MCF 10A (cell line): ENCODE results near the gene DDX39A. TPM values are rescaled to one million over a fixed set of nuclear protein-coding genes. Genes with fewer than 3 reads are reported as not detected.

Experiments
- BruUV-seq: library from RNA; stranded (reverse); fragments of 400-500 nt; replicated peaks from 2 replicates; lab custom pipeline; 2021; lab: Mats Ljungman, UMichigan
- CTCF ChIA-PET: fragments of 300-600 bp; sonication (Branson Sonifier 250); formaldehyde crosslinking; extraction: SDS; loops from one replicate; lab custom pipeline; 2021; ENCODE audit warnings: antibody characterized with exemption, inconsistent platforms; lab: Yijun Ruan, JAX
- POLR2A ChIA-PET: fragments of 300-600, 350-650 bp; sonication (Branson Sonifier 250); formaldehyde crosslinking; extraction: SDS; loops from one replicate; lab custom pipeline; 2020; ENCODE audit warnings: antibody characterized with exemption, inconsistent platforms; lab: Yijun Ruan, JAX
- DNase-seq: peaks from one replicate; pipeline ENCODE4 v3.0.0-alpha.2; 2018; ENCODE audit not compliant: unreplicated experiment
- H3K27ac Mint-ChIP-seq: one replicate; pipeline ENCODE4 v1.8.0; 2022; ENCODE audit warnings: mild to moderate bottlenecking, low read depth, mixed read lengths; ENCODE audit not compliant: unreplicated experiment
- H3K27me3 Mint-ChIP-seq: one replicate; pipeline ENCODE4 v1.8.0; 2022; ENCODE audit warnings: mixed read lengths; ENCODE audit not compliant: insufficient read depth, unreplicated experiment
- H3K36me3 Mint-ChIP-seq: one replicate; pipeline ENCODE4 v1.8.0; 2022; ENCODE audit warnings: mild to moderate bottlenecking, moderate library complexity, mixed read lengths; ENCODE audit not compliant: insufficient read depth, unreplicated experiment
- H3K4me1 Mint-ChIP-seq: one replicate; pipeline ENCODE4 v1.8.0; 2022; ENCODE audit warnings: mixed read lengths; ENCODE audit not compliant: insufficient read depth, unreplicated experiment
- H3K4me3 Mint-ChIP-seq: one replicate; pipeline ENCODE4 v1.8.0; 2022; ENCODE audit warnings: mild to moderate bottlenecking, moderate library complexity, mixed read lengths; ENCODE audit not compliant: unreplicated experiment
- H3K9me3 Mint-ChIP-seq: one replicate; pipeline ENCODE4 v1.8.0; 2022; ENCODE audit warnings: mixed read lengths; ENCODE audit not compliant: unreplicated experiment
- CTCF ChIP-seq: fragments of 200-600 bp; IDR thresholded peaks from one replicate; pipeline ENCODE4 v1.8.0; 2022; ENCODE audit warnings: antibody characterized with exemption, mild to moderate bottlenecking; ENCODE audit not compliant: unreplicated experiment
- intact Hi-C: fragments of 100-400 bp; cut with micrococcal nuclease; formaldehyde crosslinking; loops from 2 replicates; pipeline ENCODE4 v1.14.1; 2022
- total RNA-seq: library from RNA; stranded (reverse); gene quantifications from 2 replicates; pipeline ENCODE4 v1.2.3, GENCODE V29; 2022

The DDX39A gene
- total RNA-seq, 1 experiment from 2014 or later, result 65.4 TPM

DNA sequence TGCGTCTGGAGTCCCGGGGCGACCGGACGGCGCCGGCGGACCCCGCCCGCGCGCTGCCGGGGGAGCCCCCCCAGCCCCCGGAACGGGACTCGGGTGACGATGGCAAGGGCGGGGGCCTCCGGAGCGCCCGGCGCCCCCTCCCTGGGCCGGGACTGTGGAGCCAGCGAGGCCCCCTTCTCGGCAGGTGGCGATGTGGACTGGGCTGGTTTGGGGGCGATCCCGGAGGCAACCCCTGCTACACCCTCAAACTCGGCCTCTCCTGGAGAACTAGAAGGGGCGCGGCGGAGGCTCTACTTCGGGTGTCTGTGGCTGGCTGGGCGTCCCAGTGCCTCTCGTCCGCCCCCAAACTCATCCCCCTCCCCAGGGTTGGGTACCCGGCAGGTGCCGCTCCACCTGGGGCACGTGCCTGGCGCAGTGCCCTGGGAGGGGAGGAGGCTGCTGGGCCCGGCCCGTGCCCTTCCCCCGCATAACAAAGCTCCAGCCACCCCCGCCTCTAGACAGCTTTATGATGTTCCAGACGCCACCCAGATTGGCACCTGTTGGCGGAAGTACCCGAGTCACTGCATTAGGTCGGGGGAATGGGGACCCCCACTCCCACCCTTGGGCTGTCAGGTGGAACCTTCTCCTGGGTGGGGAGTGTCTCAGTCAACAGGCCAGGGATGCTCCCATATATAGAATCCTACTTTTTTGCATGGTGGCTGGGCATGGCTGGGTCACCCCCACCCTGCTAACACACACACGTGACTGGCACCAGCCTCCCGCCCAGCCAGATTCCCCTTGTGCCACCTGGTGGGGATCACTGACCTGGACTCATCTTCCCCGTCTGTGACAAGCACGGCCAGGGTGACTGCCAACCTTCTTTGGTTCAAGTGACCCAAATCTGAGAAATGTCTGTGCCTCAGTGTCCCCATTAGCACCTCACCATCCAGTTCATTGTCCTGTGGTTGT is 14.7 kb upstream of the DDX39A start:
- ChIA-PET POLR2A (interaction anchor here (0.6 to 1.0 kb wide), 4 partner anchors 14 to 1804 kb away, joined by 3 to 7 read pairs (median 3); partner anchors contain the start of genes DDX39A and DNAJB1), CTCF (interaction anchor here (0.7 to 1.2 kb wide), 2 partner anchors 47 to 140 kb away, joined by 3 read pairs; no protein-coding TSS in a partner anchor)
- peaks cover 10% of the 10 kb centered on the region for H3K4me1 Mint-ChIP-seq
- H3K36me3 Mint-ChIP-seq, result no peaks in the 10 kb centered on the region
- no peaks in the 10 kb centered on the region for H3K27me3 Mint-ChIP-seq
- intact Hi-C loops, result loop anchor here (5.0 kb wide), 1 partner anchor 52 kb away; the partner anchor contains the start of gene ADGRE5
- TF ChIP-seq CTCF, result no peak
- no TSS peak for BruUV-seq
- H3K27ac Mint-ChIP-seq, result peak overlapping the region; percentile 0
- peak; percentile 38 for DNase-seq
- no peaks in the 10 kb centered on the region for H3K9me3 Mint-ChIP-seq
- H3K4me3 Mint-ChIP-seq, result peak overlapping the region; percentile 48

DNA sequence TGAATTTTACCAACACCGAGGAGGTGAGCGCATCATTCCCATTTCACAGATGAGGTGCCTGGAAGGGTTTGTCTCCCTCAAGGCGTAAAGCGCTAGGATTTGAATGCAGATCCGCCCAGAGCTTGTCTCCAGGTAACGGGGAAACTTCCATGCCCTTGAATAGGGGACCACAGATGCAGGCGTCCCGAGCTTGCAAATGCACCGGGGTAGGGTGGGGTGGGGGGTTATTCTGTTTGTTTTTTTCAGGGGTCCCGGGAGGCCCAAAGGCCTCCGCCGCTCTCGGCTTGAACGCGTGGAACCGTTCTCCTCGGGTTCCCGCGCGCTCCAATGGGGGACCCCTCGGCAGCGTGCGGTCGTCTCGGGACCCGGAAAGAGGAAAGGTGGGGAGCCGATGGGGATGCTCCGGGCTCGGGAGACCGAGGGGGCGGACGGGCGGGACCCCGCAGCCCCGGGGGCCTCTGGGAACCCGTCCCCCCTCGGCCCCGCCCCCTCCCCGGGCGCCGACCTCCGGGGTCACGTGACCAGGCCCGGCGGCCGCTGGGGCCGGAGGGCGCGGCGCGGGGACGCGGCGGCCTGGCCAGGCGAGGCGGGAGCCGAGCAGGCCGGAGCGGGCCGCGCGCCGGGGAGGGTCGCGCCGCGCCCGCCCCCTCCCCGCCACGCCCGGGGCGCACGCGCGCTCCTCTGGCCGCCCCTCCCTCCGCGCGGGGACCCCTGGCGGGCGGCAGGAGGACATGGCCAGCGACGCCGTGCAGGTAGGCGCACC is 13.8 kb upstream of the DDX39A start, which contains the start of gene PKN1:
PKN1 (plus strand) TSS at position 516 of the 763 bp plus-strand sequence; CDS start at position 732, 216 bp downstream.
- ChIA-PET CTCF (interaction anchor here (0.5 to 1.1 kb wide), 4 partner anchors 55 to 311 kb away, joined by 3 to 5 read pairs (median 3); no protein-coding TSS in a partner anchor), POLR2A (interaction anchor here (0.9 to 2.3 kb wide), 3 partner anchors 13 to 51 kb away, joined by 3 to 8 read pairs (median 7); partner anchors contain the start of genes ADGRE5 and DDX39A)
- H3K27me3 Mint-ChIP-seq, result no peaks in the 10 kb centered on the region
- intact Hi-C loops, result loop anchor here (5.0 kb wide), 1 partner anchor 51 kb away; the partner anchor contains the start of gene ADGRE5
- H3K4me3 Mint-ChIP-seq, result peak within 1 kb of the TSS; percentile 63
- peaks cover under 1% of the 10 kb centered on the region for H3K36me3 Mint-ChIP-seq
- H3K27ac Mint-ChIP-seq, result peak within 1 kb of the TSS; percentile 0
- TF ChIP-seq CTCF, result no peak
- no TSS peak for BruUV-seq
- H3K9me3 Mint-ChIP-seq, result no peaks in the 10 kb centered on the region
- peaks cover 10% of the 10 kb centered on the region for H3K4me1 Mint-ChIP-seq
- no peak for DNase-seq

DNA sequence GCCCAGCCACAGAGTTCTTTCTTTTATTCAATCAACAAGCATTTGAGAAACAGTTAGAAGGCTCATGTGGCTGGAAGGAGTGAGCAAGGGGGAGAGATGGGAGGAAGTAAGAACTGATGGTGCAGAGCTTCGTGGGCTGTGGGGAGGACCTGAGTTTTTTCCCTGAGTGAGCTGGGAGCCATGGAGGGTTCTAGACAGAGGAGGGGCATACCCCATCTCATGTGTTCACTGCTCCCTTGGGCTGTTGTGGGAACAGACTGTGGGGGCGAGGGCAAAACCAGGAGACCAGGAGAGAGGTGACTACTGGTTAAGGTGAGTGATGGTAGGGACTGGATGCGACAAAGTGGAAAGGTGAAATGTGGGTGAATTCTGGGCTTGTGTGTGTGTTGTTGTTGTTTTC is 11.6 kb upstream of the DDX39A start:
- Mint-ChIP-seq H3K27me3 (no peaks in the 10 kb centered on the region), H3K27ac (no peak overlapping the region), H3K4me3 (no peak overlapping the region), H3K4me1 (peaks cover 13% of the 10 kb centered on the region), H3K36me3 (peaks cover 7% of the 10 kb centered on the region), H3K9me3 (no peaks in the 10 kb centered on the region)
- intact Hi-C loops, result loop anchor here (5.0 kb wide), 1 partner anchor 48 kb away; the partner anchor contains the start of gene ADGRE5
- POLR2A ChIA-PET, result interaction anchor here (2.3 kb wide), 1 partner anchor 11 kb away, joined by 8 read pairs; no protein-coding TSS in a partner anchor
- DNase-seq, result no peak
- no peak for TF ChIP-seq CTCF
- CTCF ChIA-PET, result interaction anchor here (0.6 to 1.2 kb wide), 3 partner anchors 18 to 120 kb away, joined by 3 to 5 read pairs (median 3); no protein-coding TSS in a partner anchor
- BruUV-seq, result no TSS peak
